ENCODE results near the gene CLCN5. TPM values are rescaled to one million over a fixed set of nuclear protein-coding genes. Genes with fewer than 3 reads are reported as not detected.

The CLCN5 gene
- total and polyA plus RNA-seq, 2 donors (not counting 1 experiment from before 2014, with no cell fraction given), result 2.9 to 3.6 TPM

DNA sequence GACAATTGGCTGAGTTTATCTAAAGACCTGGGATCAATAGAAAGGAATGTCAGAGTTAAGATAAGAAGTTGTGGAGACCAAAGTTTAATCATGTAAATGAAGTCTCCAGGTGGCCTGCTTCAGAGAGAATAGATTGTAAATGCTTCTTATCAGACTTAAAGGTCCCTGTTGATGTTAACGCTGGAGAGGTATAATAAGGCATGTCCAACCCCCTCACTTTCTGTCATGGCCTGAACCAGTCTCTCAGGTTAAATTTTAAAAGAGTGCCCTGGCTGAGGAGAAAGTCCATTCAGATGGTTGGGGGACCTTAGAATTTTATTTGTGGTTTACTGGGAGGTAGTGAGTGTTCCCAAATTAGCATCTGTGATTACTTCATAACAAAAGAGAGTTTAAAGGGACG lies 191.7 kb downstream of the CLCN5 start:
- H3K9me3 ChIP-seq (ENCODE audit: control insufficient read depth, insufficient read depth, low read depth, low read length), result no peaks in the 10 kb centered on the region
- TF ChIP-seq, protein P1, sequence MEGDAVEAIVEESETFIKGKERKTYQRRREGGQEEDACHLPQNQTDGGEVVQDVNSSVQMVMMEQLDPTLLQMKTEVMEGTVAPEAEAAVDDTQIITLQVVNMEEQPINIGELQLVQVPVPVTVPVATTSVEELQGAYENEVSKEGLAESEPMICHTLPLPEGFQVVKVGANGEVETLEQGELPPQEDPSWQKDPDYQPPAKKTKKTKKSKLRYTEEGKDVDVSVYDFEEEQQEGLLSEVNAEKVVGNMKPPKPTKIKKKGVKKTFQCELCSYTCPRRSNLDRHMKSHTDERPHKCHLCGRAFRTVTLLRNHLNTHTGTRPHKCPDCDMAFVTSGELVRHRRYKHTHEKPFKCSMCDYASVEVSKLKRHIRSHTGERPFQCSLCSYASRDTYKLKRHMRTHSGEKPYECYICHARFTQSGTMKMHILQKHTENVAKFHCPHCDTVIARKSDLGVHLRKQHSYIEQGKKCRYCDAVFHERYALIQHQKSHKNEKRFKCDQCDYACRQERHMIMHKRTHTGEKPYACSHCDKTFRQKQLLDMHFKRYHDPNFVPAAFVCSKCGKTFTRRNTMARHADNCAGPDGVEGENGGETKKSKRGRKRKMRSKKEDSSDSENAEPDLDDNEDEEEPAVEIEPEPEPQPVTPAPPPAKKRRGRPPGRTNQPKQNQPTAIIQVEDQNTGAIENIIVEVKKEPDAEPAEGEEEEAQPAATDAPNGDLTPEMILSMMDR (conservative IDR thresholded peaks at IDR 0.05 in 1 of 2, IDR thresholded peaks at IDR 0.05 in 1 of 2; ENCODE audit: low read depth in 1 of 2, low read length in 2 of 2), result no peak
- no peak for TF ChIP-seq EZH2 (IDR thresholded peaks at IDR 0.05; ENCODE audit: low read length, missing control alignments)
- H3K4me3 ChIP-seq (replicated peaks in 1 of 4; ENCODE audit: control extremely low read depth in 1 of 4, insufficient read depth in 1 of 4, low read depth in 3 of 4, low read length in 4 of 4), result no peak overlapping the region
- no peak overlapping the region for H3K4me2 ChIP-seq (ENCODE audit: extremely low read depth, insufficient read depth, low read length)
- no peaks in the 10 kb centered on the region for H3K36me3 ChIP-seq (ENCODE audit: control insufficient read depth, insufficient read depth, low read length)
- H3K79me2 ChIP-seq (ENCODE audit: control insufficient read depth, insufficient read depth, low read length), result no peaks in the 10 kb centered on the region
- no peak for DNase-seq (ENCODE audit: low read depth in 2 of 2)
- no peak overlapping the region for H2AFZ ChIP-seq (ENCODE audit: low read length)
- no peak overlapping the region for H3K27ac ChIP-seq (ENCODE audit: insufficient read depth, low read length)
- no peaks in the 10 kb centered on the region for H3K4me1 ChIP-seq (ENCODE audit: control insufficient read depth, extremely low read depth, insufficient read depth, low read length)
- no peak overlapping the region for H3K9ac ChIP-seq (ENCODE audit: insufficient read depth, low read length)
- no peaks in the 10 kb centered on the region for H3K27me3 ChIP-seq (ENCODE audit: control insufficient read depth, insufficient read depth, low read length)
- no peaks in the 10 kb centered on the region for H4K20me1 ChIP-seq (ENCODE audit: control insufficient read depth, extremely low read depth, insufficient read depth, low read length)

DNA sequence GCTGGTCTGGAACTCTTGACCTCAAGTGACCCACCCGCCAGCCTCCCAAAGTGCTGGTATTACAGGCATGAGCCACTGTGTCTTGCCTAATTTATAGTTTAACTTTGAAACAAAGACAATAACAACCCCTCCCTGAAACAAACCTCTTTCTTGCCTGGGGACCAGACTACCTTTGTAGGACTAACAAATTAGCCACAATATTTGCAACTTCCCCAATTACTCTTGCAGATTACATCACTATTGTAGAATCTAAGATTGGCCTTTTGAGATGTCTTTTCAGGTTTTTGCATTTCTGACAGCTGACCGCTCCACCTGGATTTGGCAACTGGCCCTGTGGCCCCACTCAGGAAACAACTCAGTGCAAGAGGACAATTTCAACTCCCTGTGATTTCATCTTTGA lies 193.6 kb downstream of the CLCN5 start:
- no peak for TF ChIP-seq EZH2 (IDR thresholded peaks at IDR 0.05; ENCODE audit: low read length, missing control alignments)
- TF ChIP-seq, protein P1 (conservative IDR thresholded peaks at IDR 0.05 in 1 of 2, IDR thresholded peaks at IDR 0.05 in 1 of 2; ENCODE audit: low read depth in 1 of 2, low read length in 2 of 2), result no peak
- Histone ChIP-seq H3K79me2 (ENCODE audit: control insufficient read depth, insufficient read depth, low read length) (no peaks in the 10 kb centered on the region), H3K4me1 (ENCODE audit: control insufficient read depth, extremely low read depth, insufficient read depth, low read length) (no peaks in the 10 kb centered on the region), H3K27me3 (ENCODE audit: control insufficient read depth, insufficient read depth, low read length) (no peaks in the 10 kb centered on the region), H3K36me3 (ENCODE audit: control insufficient read depth, insufficient read depth, low read length) (no peaks in the 10 kb centered on the region), H3K9ac (ENCODE audit: insufficient read depth, low read length) (no peak overlapping the region), H3K9me3 (ENCODE audit: control insufficient read depth, insufficient read depth, low read depth, low read length) (no peaks in the 10 kb centered on the region), H3K4me3 (replicated peaks in 1 of 4; ENCODE audit: control extremely low read depth in 1 of 4, insufficient read depth in 1 of 4, low read depth in 3 of 4, low read length in 4 of 4) (no peak overlapping the region), H4K20me1 (ENCODE audit: control insufficient read depth, extremely low read depth, insufficient read depth, low read length) (no peaks in the 10 kb centered on the region), H3K4me2 (ENCODE audit: extremely low read depth, insufficient read depth, low read length) (no peak overlapping the region), H2AFZ (ENCODE audit: low read length) (no peak overlapping the region), H3K27ac (ENCODE audit: insufficient read depth, low read length) (no peak overlapping the region)
- no peak for DNase-seq (ENCODE audit: low read depth in 2 of 2)

DNA sequence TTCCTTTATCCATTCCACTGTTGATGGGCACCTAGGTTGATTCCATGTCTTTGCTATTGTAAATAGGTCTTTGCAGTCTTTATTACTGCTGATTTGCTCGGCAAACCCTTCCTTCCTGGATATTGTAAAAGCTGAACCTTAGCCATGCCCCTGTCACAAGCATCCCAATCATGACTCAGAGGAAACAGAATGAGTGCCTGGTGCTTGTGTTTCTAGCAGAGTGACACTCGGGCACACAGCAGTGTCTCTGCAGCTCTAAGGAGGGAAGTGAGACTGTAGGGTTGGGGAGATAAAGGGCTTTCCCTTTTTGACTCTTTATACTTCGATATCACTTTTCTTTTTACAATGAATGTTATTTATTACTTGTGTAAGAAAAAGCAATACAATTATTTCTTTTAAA lies 195.1 kb downstream of the CLCN5 start:
- DNase-seq (ENCODE audit: low read depth in 2 of 2), result no peak
- H3K4me1 ChIP-seq (ENCODE audit: control insufficient read depth, extremely low read depth, insufficient read depth, low read length), result no peaks in the 10 kb centered on the region
- no peaks in the 10 kb centered on the region for H3K79me2 ChIP-seq (ENCODE audit: control insufficient read depth, insufficient read depth, low read length)
- no peak overlapping the region for H3K4me3 ChIP-seq (replicated peaks in 1 of 4; ENCODE audit: control extremely low read depth in 1 of 4, insufficient read depth in 1 of 4, low read depth in 3 of 4, low read length in 4 of 4)
- no peaks in the 10 kb centered on the region for H4K20me1 ChIP-seq (ENCODE audit: control insufficient read depth, extremely low read depth, insufficient read depth, low read length)
- H3K4me2 ChIP-seq (ENCODE audit: extremely low read depth, insufficient read depth, low read length), result no peak overlapping the region
- TF ChIP-seq, protein P1 (conservative IDR thresholded peaks at IDR 0.05 in 1 of 2, IDR thresholded peaks at IDR 0.05 in 1 of 2; ENCODE audit: low read depth in 1 of 2, low read length in 2 of 2), result no peak
- TF ChIP-seq EZH2 (IDR thresholded peaks at IDR 0.05; ENCODE audit: low read length, missing control alignments), result no peak
- no peaks in the 10 kb centered on the region for H3K9me3 ChIP-seq (ENCODE audit: control insufficient read depth, insufficient read depth, low read depth, low read length)
- H3K27me3 ChIP-seq (ENCODE audit: control insufficient read depth, insufficient read depth, low read length), result no peaks in the 10 kb centered on the region
- H3K36me3 ChIP-seq (ENCODE audit: control insufficient read depth, insufficient read depth, low read length), result no peaks in the 10 kb centered on the region
- H2AFZ ChIP-seq (ENCODE audit: low read length), result no peak overlapping the region
- H3K9ac ChIP-seq (ENCODE audit: insufficient read depth, low read length), result no peak overlapping the region
- no peak overlapping the region for H3K27ac ChIP-seq (ENCODE audit: insufficient read depth, low read length)

Measured in fibroblast of lung (primary cell).